HG03469 (cell line): ENCODE measurements around the gene KIF26B.

ENCODE experiments used
- ATAC-seq: cut with Tn5 transposase; IDR thresholded peaks from one replicate; pipeline ENCODE4 v1.9.1; 2021; ENCODE audit warnings: mild to moderate bottlenecking, moderate library complexity, moderate number of reproducible peaks; ENCODE audit not compliant: unreplicated experiment

KIF26B gene

GRCh38 chr1:245580651-245581050, 425.9 kb downstream of the KIF26B start:
- ATAC-seq = no peak

GRCh38 chr1:245582026-245582425, 427.2 kb downstream of the KIF26B start:
- no peak for ATAC-seq

GRCh38 chr1:245583081-245583480, 428.3 kb downstream of the KIF26B start:
- ATAC-seq = no peak

DNA sequence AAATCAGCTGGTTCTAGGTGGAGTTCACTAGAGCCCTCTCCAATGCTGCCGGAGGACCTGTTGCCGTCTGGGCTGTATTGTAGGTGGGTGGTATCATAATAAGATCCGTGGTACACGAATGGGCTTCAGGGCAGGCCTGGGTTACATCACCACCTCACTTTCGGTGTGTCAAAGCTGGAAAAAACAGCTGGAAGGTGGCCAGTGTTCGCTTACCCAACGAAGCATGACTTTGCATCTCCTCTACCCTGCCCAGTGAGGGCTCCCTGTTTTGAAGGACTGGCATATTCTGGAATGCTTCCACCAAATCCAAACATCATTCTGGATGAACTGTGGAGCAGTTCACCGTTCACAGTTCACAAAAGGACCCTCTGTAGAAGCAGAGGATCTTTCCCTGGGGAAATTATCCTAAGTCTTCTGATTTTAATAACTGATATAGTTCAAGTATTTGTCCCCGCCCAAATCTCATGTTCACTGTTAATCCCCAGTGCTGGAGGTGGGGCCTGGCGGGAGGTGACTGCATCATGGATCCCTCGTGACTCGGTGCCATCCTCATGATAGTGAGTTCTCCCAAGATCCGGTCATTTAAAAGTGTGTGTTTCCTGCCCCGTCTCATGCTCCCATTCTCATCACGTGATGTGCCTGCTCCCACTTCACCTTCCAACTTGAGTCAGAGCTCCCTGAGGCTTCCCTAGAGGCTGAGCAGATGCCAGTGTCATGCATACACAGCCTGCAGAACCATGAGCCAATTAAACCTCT, 429.0 kb downstream of the KIF26B start:
- no peak for ATAC-seq

DNA sequence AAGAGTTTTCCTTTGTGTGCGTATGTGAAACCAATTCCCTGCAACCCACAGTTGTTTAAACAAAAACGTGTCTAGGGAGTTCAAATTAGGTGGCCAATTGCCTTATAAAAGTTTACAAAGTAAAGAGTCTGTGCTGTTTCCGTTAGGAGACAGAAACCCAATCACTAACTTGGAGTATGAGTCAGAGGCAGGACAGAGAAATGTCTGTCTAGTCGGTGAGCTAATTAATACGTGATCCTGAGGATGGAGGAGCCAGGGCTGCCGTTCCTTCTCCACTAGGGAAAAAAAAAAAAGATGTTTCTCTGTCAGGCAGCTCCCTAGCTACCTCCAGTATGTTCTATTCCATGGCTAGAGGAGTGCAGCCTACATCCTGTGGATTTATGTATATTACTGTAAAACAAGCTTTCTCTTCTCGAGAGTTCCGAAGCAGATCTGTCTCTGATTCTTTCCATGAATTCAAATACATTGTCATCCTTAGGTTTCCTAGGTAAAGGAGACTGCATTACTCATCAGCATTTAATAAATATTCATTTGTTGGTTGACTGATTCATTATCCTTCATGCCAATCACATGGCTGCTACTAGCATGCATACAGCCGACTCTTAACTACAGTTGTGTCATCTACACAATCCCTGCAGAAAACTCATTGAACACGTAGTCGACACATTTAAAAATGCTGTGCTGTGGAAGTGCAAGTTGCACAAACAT, 430.6 kb downstream of the KIF26B start:
- no peak for ATAC-seq

DNA sequence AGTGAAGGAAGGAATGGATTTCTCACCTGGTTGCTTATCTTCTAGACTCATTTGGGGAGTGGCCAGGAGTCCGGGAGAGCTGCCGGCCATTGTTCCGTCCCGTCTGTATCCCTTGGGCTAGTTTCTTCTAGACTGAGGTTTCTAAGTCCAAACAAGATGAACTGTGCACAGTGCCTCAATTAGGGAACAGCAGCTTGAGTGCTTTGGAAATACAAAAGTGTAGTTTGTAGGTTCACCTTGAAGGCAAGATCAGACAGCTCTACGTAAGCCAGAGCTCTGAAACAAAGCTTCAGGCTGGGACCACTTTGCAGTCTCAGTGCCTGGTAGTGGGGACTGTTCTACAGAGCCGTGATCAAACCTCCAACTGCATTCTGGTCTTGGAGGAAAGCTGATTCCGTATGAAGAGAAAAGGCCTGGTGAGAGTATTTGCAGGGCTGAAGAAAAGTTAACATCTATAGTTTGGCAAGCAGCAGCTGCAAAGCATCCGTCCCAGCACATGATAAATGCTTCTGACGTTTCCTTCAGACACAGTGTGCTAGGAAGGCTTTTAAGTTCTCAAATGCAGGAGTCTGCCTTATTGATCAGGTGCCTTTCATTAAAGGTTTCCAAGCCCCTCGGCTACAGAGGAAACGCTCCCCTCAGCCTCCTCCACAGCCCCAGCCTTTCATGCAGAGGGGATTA, 432.8 kb downstream of the KIF26B start:
- no peak for ATAC-seq

- no peak for ATAC-seq
Measured at GRCh38 chr1:245588116-245588639, 433.4 kb downstream of the KIF26B start.

DNA sequence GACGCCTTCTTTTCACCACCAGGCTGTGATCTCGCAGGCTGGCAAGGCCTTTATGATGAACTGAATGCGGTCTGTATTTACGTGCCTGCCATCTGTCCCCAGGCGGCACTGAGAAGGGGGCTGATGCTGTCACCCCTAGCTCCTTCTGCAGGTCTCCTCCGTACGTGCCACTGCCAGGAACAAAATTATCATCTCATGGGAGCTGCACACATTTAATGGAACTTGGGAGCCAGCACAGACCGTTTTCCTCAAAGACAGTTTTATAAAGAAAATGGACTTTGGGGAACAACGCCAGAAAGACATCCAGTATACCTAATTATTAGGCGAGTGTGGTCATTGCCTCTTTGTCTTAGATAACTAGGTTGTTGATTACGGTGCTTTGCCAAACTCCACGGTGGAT, 434.5 kb downstream of the KIF26B start:
- ATAC-seq = no peak

DNA sequence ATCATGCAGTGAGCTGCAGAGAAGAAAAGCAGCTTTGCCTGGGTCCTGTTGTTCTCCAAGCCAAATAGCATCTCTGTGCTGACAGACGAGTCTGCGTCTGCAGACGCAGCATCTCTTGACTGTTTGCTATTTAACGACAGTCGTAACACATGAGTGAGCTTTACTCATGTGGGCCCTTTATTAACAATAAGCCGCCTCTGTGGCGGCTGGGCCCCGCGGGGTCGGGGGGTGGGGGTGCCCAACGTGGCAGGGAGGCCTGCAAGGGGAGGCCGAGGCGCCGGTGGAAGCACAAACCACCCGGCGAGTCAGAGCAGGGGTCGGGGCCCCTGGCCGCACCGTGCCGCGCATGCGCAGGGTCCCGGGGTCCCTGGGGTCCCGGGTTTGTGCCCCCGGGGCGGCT, 435.1 kb downstream of the KIF26B start:
- no peak for ATAC-seq

DNA sequence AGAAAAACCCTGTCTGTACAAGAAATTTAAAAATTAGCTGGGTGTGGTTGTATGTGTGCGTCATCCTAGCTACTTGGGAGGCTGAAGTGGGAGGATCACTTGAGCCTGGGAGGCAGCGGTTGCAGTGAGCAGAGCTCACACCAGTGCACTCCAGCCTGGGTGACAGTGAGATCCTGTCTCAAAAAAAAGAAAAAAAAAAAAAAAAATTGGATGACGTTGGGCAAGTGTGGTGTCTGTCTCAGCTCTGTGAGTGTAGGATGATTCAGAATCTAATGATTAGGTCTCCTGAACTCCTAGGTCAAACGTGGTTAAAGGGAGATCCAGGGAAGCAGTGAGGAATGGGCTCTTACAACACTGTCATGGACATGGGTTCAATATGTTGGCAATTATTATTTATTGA, 435.9 kb downstream of the KIF26B start:
- no peak for ATAC-seq

DNA sequence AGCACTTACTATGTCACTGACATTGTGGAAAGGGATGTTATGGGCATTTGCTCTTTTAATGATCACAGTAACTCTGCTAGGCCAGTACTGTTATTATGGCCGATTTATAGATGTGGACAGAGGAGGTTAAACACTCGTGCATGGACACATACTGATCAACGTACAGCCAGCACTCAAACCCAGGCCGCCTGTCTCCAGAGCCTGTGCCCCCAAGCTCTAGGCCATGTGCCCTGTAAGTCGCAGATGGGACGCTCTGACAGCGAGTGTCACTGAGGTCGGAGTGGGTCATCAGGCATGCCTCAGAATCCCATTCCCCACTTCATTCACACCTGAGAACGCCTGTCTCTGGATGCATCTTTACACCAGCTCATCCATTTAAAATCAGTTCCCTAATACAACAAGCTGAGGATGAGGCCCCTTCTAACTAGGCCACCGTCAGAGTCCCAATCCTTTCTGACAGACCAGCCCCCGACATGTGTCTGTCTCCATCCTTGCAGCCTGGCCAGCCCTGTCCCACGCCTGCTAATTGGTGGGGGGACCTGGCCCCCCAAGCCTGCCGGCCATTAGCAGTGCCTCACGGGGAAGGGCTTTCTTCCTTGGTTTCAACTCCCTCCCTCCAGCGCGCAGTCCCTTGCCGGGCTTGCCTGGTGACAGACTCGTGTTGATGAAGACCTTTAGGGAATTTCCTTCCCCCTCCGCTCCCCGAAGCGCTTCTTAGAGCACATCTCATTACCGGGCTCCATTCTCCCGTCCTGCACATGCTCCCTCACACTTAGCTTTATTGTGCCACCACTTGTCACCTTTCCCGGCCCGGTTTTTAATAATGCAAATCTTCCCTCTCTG, 436.8 kb downstream of the KIF26B start:
- ATAC-seq = no peak

GRCh38 chr1:245592189-245592460, 437.3 kb downstream of the KIF26B start:
- ATAC-seq = no peak

DNA sequence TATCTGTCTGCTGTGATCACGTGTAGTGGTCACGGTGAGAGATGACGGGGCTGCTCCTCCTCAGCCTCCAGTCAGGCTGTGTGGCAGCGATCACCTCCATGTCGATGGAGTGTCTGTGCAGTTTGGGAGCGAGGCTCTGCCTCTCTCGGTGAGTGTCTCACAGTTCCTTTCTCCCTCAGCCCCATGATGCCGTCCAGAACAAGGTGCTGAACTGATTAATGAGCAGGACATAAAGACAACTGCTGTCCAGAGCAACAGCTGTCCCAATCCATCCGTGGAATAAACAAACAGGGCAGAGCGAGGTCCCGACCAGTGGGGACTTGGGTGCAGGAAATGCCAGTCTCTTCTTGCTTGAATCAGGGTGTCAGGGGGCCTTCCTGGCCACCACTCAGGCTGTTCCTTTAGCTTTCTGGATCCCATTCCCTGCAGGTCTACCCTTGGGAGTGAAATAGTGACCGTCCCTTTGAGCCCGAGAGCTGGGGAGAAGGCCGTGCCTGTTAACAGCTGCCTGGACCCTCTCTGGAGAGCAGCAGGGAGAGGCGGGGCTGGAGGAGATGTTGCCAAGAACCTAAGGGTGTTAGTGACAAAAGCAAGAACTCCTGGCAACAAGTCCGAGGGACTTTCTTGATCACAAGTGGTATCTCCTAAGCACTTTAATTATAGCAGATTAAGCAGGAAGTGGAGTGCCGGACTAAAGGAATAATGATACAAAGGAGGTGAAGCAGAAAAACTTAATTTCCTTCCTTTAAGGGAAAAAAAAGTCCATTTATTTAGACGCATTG, 443.9 kb downstream of the KIF26B start:
- ATAC-seq = no peak

DNA sequence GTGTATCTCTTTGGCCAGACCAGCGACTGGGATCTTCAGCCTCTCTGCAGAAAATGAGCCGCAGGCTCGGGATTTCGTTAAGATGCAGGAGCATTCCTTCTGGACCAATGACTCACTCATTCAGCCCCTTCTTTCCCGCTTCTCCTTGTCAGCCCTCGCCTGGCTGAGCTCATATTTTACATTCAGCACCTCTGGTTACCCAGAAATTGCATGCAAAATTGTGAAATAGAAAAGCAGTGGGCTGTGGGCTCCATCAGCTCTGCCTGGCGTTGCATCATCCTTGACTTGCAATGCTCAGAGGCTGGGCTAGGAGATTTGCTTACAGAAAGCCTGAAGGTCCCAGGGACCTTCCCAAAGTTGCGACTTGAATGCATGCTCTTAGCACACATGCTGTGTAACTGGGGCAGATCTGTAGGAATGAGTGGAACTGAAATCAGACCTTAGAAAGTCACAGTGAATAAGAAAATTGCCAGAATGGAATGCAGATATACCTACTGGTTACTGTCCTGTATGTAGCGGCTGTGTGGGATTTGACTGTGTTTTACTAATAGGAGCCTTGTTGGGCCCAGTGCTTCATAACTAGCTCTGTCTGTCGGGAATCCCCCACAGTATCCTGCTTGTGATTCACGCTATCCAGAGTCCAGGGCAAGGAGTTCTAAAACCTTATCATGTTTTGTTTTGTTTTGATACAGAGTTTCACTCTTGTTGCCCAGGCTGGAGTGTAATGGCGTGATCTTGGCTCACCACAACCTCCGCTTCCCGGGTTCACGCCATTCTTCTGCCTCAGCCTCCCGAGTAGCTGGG, 444.8 kb downstream of the KIF26B start:
- ATAC-seq = no peak

DNA sequence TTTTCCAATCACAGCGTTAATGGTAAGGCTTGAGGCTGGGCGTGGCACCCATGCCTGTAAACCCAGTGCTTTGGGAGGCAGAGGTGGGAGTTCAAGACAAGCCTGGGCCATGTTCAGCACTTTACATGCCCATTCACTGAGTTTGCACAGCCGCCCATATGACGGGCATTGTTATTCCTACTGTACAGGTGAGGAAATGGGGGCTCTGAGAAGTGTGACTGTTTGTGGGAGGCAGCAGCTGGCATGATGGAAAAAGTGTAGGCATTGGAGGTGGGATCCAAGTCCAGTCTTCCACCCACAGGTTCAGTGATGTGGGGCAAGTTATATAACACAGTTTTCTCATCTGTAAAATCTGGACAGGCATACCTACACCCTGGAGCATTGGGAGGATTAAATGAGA, 445.9 kb downstream of the KIF26B start:
- no peak for ATAC-seq

GRCh38 chr1:245603311-245603865, 448.6 kb downstream of the KIF26B start:
- no peak for ATAC-seq

GRCh38 chr1:245604979-245605378, 450.2 kb downstream of the KIF26B start:
- ATAC-seq = no peak

DNA sequence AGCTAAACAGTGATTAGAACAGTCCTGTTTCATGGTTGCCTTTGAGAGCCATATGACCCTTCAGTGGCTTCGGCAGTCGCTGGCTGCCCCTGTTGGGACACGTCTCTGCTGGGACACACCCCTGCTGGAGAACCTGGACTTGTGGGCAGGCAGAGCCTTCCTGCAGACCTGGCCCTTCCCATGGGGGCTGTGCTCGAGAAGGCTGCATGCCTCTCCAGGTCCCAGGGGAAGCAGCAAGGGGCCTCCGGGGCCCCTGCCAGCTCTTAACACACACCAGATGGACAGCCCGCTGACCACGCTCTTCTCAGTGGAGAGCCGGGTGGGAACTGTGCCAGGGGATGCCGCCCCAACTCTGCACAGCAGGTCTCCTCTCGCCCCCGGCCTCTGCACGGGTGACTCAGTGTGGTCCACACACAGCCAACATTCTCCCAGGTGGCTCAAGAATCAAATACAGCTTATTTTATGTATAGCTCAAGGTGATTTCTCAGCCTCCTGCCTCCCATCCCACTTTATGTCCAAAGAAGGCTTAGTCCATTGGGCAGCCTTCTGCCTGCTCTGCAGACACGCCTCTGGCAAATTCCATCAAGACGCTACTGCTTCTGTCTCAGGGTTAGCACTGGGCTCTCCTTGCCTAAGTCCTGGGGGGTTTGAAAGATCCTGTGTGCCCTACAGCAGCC, 450.8 kb downstream of the KIF26B start:
- no peak for ATAC-seq
